GM12872 (cell line): ENCODE results near the gene MTHFD2L.

ENCODE experiments used
- TF ChIP-seq, protein P1 (sequence below): IDR thresholded peaks from 3 replicates; pipeline ENCODE4 v1.5.1; 2011; ENCODE audit warnings: low read depth, mild to moderate bottlenecking, low read length, moderate library complexity; ENCODE audit not compliant: insufficient read depth

The MTHFD2L gene

GRCh38 chr4:74111990-74112389 is 45.9 kb upstream of the MTHFD2L start:
- TF ChIP-seq, protein P1, sequence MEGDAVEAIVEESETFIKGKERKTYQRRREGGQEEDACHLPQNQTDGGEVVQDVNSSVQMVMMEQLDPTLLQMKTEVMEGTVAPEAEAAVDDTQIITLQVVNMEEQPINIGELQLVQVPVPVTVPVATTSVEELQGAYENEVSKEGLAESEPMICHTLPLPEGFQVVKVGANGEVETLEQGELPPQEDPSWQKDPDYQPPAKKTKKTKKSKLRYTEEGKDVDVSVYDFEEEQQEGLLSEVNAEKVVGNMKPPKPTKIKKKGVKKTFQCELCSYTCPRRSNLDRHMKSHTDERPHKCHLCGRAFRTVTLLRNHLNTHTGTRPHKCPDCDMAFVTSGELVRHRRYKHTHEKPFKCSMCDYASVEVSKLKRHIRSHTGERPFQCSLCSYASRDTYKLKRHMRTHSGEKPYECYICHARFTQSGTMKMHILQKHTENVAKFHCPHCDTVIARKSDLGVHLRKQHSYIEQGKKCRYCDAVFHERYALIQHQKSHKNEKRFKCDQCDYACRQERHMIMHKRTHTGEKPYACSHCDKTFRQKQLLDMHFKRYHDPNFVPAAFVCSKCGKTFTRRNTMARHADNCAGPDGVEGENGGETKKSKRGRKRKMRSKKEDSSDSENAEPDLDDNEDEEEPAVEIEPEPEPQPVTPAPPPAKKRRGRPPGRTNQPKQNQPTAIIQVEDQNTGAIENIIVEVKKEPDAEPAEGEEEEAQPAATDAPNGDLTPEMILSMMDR: no peak

DNA sequence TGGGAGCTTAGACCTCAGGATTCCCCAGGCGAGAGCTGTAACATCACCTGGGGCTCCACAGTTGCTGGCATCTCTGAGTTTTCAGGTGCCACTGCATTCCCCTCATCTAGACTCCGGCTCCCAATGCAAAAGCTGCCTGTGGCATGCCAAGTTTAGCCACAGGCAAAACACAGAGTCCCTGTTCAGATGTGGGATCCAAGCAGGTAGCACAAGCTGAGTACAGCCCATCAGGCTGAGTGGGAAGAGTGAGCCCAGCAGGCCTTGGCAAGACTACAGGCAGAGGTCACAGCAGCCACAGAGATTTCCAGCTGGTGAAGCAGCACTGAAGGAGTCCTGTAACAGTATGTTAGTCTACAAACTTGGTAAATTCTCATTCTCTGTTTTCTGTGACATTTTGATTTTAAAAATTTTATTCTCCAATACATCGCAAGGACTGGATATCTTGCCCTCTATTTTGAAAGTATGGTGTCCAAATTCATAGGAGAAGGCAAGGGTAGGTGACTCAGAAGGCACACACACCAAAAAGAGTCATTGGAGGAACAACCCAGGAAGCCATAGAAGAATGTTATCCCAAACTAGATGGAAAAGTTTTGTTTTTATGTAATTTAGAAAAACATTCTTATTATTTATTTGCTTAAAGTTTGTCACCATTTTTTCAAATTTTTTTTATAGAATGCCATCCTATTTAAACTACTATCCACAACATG is 45.4 kb upstream of the MTHFD2L start:
- TF ChIP-seq, protein P1: no peak

DNA sequence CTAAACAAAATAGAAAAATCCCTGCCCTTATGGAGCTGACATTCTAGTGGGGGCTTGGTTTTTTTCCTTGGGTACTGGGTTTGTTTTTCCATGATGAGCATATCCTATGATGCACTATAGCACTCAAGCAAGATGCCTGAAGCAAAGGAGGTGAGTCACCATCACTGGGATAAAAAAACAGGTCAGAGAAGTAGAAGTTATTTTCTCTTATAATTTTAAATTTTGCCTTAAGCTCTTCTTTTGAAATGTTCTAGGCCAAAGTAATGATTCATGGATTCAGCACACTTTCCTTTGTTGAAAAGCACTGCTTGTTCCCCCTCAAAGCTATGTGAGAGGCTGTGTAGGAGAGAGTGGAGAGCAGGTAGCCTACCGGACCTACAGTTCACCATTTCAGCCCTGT is 43.7 kb upstream of the MTHFD2L start:
- TF ChIP-seq, protein P1: no peak

- TF ChIP-seq, protein P1: no peak
Measured at GRCh38 chr4:74117024-74117534, 40.8 kb upstream of the MTHFD2L start.

DNA sequence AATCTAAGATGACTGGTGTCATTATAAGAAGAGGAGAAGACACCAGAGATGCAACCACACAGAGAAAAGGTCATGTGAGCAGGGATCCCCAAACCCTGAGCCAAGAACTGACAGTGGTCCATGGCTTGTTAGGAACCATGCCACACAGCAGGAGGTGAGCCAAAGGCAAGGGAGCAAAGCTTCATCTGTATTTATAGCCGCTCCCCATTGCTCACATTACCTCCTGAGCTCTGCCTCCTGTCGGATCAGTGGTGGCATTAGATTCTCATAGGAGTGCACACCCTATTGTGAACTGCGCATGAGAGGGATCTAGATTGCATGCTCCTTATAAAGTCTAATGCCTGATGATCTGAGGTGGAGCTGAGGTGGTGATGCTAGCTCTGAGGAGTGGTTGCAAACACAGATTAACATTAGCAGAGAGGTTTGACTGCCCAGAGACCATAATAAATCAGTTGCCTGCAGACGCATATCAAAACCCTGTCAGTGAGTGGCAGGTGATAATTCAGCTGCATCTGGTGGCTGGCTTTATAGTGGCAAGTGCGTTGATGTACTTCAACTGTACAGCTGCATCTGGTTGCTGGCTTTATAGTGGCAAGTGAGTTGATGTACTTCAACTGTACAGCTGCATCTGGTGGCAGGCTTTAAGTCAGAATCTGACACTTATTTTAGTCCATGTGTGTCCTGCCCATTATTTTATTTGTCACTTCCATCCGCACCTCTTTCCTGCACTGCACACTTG is 39.1 kb upstream of the MTHFD2L start:
- TF ChIP-seq, protein P1: no peak

- TF ChIP-seq, protein P1: no peak
Measured at GRCh38 chr4:74120086-74120485, 37.8 kb upstream of the MTHFD2L start.

GRCh38 chr4:74121643-74122579 is 36.0 kb upstream of the MTHFD2L start:
- TF ChIP-seq, protein P1: no peak
